ENCODE results near the gene DENND1B. TPM values are rescaled to one million over a fixed set of nuclear protein-coding genes. Genes with fewer than 3 reads are reported as not detected.

Gene DENND1B
- total RNA-seq, 1 experiment from 2014 or later = 9.6 TPM

DNA sequence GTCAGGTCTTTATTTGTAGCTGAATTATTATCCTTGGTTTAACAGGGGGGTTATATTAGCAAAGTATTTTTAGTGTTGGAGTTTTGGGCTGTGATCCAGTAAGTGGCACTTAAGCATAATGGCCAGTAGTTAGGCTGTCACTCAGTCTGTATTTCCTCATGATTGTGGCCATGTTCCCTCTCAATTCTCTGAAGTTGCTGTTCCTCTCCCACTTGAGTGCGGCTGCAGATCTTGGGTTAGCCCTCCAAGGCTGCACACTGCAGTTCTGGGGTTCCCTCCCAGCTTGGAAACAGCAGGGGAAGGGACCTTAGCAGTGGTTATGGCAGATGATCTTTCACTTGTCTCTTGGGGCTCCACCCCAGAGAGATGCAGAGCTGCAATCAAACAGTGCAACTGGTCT, 23.2 kb upstream of the DENND1B start:
- POLR2A ChIA-PET = no interaction called here
- intact Hi-C loops (cut with micrococcal nuclease) = no loop called here
- no TSS peak for BruUV-seq (replicated peaks)

DNA sequence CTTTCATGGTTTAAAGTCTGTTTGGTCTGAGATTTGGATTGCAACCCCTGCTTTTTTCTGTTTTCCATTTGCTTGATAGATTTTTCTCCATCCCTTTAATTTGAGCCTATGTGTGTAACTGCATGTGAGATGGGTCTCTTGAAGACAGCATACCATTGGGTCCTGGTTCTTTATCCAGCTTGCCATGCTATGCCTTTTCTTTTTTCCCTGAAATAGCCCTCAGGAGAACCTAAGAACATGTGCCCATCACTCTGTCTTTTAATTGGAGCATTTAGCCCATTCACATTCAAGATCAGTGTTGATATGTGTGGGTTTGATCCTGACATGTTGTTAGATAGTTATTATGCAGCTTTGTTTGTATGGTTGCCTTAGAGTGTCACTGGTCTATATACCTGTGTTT, 21.7 kb upstream of the DENND1B start:
- no TSS peak for BruUV-seq (replicated peaks)
- no peak overlapping the region for H3K27ac ChIP-seq (ENCODE audit: low read depth, low read length)
- TF ChIP-seq ZNF274 (IDR thresholded peaks at IDR 0.05; ENCODE audit: low read depth, low read length) = no peak
- TF ChIP-seq FOSL1 (IDR thresholded peaks at IDR 0.05; ENCODE audit: low read depth) = no peak
- no peak for TF ChIP-seq POLR2AphosphoS5 (IDR thresholded peaks at IDR 0.05; ENCODE audit: low read depth, low read length)
- TF ChIP-seq, protein P1, sequence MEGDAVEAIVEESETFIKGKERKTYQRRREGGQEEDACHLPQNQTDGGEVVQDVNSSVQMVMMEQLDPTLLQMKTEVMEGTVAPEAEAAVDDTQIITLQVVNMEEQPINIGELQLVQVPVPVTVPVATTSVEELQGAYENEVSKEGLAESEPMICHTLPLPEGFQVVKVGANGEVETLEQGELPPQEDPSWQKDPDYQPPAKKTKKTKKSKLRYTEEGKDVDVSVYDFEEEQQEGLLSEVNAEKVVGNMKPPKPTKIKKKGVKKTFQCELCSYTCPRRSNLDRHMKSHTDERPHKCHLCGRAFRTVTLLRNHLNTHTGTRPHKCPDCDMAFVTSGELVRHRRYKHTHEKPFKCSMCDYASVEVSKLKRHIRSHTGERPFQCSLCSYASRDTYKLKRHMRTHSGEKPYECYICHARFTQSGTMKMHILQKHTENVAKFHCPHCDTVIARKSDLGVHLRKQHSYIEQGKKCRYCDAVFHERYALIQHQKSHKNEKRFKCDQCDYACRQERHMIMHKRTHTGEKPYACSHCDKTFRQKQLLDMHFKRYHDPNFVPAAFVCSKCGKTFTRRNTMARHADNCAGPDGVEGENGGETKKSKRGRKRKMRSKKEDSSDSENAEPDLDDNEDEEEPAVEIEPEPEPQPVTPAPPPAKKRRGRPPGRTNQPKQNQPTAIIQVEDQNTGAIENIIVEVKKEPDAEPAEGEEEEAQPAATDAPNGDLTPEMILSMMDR (IDR thresholded peaks at IDR 0.05 in 2 of 3, conservative IDR thresholded peaks at IDR 0.05 in 1 of 3; ENCODE audit: borderline replicate concordance in 1 of 3, insufficient read depth in 1 of 3, low read depth in 2 of 3, low read length in 2 of 3) = no peak

More for the DNA sequence above, 23.2 kb upstream of the DENND1B start:
- H3K27me3 ChIP-seq (ENCODE audit: insufficient read depth, low read length) = no peaks in the 10 kb centered on the region
- H3K9me2 ChIP-seq (ENCODE audit: insufficient read depth) = no peaks in the 10 kb centered on the region
- RAD21 ChIA-PET (ENCODE audit: low non-redundant PET in 1 of 2, low total read pairs in 2 of 2, uncharacterized antibody in 2 of 2, unreplicated experiment in 2 of 2) = no interaction called here
- ATAC-seq = no peak
- H3K36me3 ChIP-seq (ENCODE audit: control insufficient read depth in 1 of 2, insufficient read depth in 2 of 2, low read length in 2 of 2) = no peaks in the 10 kb centered on the region
- DNase-seq (ENCODE audit: low read depth, low spot score) = no peak
- no peaks in the 10 kb centered on the region for H3K79me2 ChIP-seq (ENCODE audit: insufficient read depth, low read length)
- CTCF ChIA-PET = no interaction called here
- H3K9me3 ChIP-seq (ENCODE audit: control insufficient read depth in 1 of 2, insufficient read depth in 1 of 2, low read depth in 1 of 2, low read length in 2 of 2) = 0 out of 4 replicates have a peak, but pooled peaks cover 0 to 8% of the 10 kb centered on the region in 2 experiments
- H4K20me1 ChIP-seq (ENCODE audit: insufficient read depth) = no peaks in the 10 kb centered on the region
- H3K4me3 ChIP-seq (replicated peaks in 1 of 2; ENCODE audit: low read depth in 1 of 2, low read length in 2 of 2) = no peak overlapping the region
- no peak overlapping the region for H2AFZ ChIP-seq (ENCODE audit: low read depth, low read length, poor library complexity, severe bottlenecking)
- H3K27ac ChIP-seq (ENCODE audit: low read depth, low read length) = no peak overlapping the region
- H3K9ac ChIP-seq (ENCODE audit: low read length) = no peak overlapping the region
- H3K4me2 ChIP-seq (ENCODE audit: low read length) = no peak overlapping the region
- no peak for TF ChIP-seq ZNF274 (IDR thresholded peaks at IDR 0.05; ENCODE audit: low read depth, low read length)
- H3K4me1 ChIP-seq (ENCODE audit: control insufficient read depth in 1 of 2, insufficient read depth in 2 of 2, low read length in 2 of 2) = peaks cover 0 to 10% of the 10 kb centered on the region in 2 experiments; a peak in 2 of 4 replicates

More for the DNA sequence above, 21.7 kb upstream of the DENND1B start:
- Histone ChIP-seq H3K4me1 (ENCODE audit: control insufficient read depth in 1 of 2, insufficient read depth in 2 of 2, low read length in 2 of 2) (peaks cover 0 to 10% of the 10 kb centered on the region in 2 experiments; a peak in 2 of 4 replicates), H2AFZ (ENCODE audit: low read depth, low read length, poor library complexity, severe bottlenecking) (no peak overlapping the region), H3K9ac (ENCODE audit: low read length) (no peak overlapping the region), H4K20me1 (ENCODE audit: insufficient read depth) (no peaks in the 10 kb centered on the region), H3K4me2 (ENCODE audit: low read length) (no peak overlapping the region), H3K4me3 (replicated peaks in 1 of 2; ENCODE audit: low read depth in 1 of 2, low read length in 2 of 2) (no peak overlapping the region), H3K27me3 (ENCODE audit: insufficient read depth, low read length) (no peaks in the 10 kb centered on the region), H3K9me3 (ENCODE audit: control insufficient read depth in 1 of 2, insufficient read depth in 1 of 2, low read depth in 1 of 2, low read length in 2 of 2) (0 out of 4 replicates have a peak, but pooled peaks cover 0 to 8% of the 10 kb centered on the region in 2 experiments), H3K36me3 (ENCODE audit: control insufficient read depth in 1 of 2, insufficient read depth in 2 of 2, low read length in 2 of 2) (no peaks in the 10 kb centered on the region), H3K9me2 (ENCODE audit: insufficient read depth) (no peaks in the 10 kb centered on the region), H3K79me2 (ENCODE audit: insufficient read depth, low read length) (no peaks in the 10 kb centered on the region)
- DNase-seq (ENCODE audit: low read depth, low spot score) = no peak
- no peak for ATAC-seq
- intact Hi-C loops (cut with micrococcal nuclease) = no loop called here
- RAD21 ChIA-PET (ENCODE audit: low non-redundant PET in 1 of 2, low total read pairs in 2 of 2, uncharacterized antibody in 2 of 2, unreplicated experiment in 2 of 2) = no interaction called here
- POLR2A ChIA-PET = no interaction called here
- CTCF ChIA-PET = no interaction called here

All from HCT116 (cell line).